Type B pancreatic cell (in vitro differentiated cells): ENCODE results near the gene ALK. TPM values are rescaled to one million over a fixed set of nuclear protein-coding genes. Genes with fewer than 3 reads are reported as not detected.

Experiments used
- DNase-seq: peaks from one replicate; pipeline ENCODE4 v3.0.0; 2021; ENCODE audit warnings: mixed read lengths; ENCODE audit not compliant: unreplicated experiment; ENCODE audit errors: extremely low spot score
- H3K27ac Mint-ChIP-seq: 2 replicates; pipeline ENCODE4 v1.8.0; 2021; ENCODE audit warnings: mild to moderate bottlenecking, mixed read lengths
- H3K27me3 Mint-ChIP-seq: 2 replicates; pipeline ENCODE4 v1.8.0; 2021; ENCODE audit warnings: mixed read lengths
- H3K36me3 Mint-ChIP-seq: 2 replicates; pipeline ENCODE4 v1.8.0; 2021; ENCODE audit warnings: mixed read lengths
- H3K4me1 Mint-ChIP-seq: one replicate; pipeline ENCODE4 v1.8.0; 2021; ENCODE audit warnings: mixed read lengths; ENCODE audit not compliant: unreplicated experiment
- H3K4me3 Mint-ChIP-seq: 2 replicates; pipeline ENCODE4 v1.8.0; 2021; ENCODE audit warnings: mild to moderate bottlenecking, mixed read lengths
- H3K9me3 Mint-ChIP-seq: 2 replicates; pipeline ENCODE4 v1.8.0; 2021; ENCODE audit warnings: mixed read lengths
- total RNA-seq: library from RNA; stranded (reverse); gene quantifications from 2 replicates; pipeline ENCODE4 v1.2.1, GENCODE V29; 2021; ENCODE audit warnings: low replicate concordance
- TF ChIP-seq, protein P1 (sequence below): fragments of 200-600 bp; sonication (generic); conservative IDR thresholded peaks from 2 replicates; pipeline ENCODE4 v1.5.0; 2021; ENCODE audit warnings: antibody characterized with exemption, mild to moderate bottlenecking

ALK gene
- total RNA-seq, 1 donor from 2014 or later, result 7.7 TPM

DNA sequence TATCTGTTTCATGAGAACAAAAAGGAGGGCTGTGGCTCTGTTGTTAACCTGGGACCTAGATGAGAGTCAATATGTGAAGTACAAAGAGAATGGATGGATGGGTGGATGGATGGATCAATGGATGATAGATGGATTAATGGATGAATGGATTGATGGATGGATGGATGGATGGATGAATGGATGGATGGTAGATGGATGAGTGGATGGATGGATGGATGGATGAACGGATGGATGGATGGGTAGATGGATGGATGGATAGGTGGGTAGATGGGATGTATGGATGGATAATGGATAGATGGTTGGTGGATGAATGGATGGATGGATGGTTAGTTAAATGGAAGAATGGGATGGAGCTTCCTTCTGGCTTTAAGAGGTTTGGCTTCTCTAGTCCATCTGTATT, 396.7 kb downstream of the ALK start:
- H3K4me1 Mint-ChIP-seq, result peaks cover 9% of the 10 kb centered on the region
- no peak overlapping the region for H3K4me3 Mint-ChIP-seq
- H3K36me3 Mint-ChIP-seq, result peaks cover 8% of the 10 kb centered on the region
- peaks cover 4% of the 10 kb centered on the region for H3K27me3 Mint-ChIP-seq
- H3K9me3 Mint-ChIP-seq, result no peaks in the 10 kb centered on the region
- TF ChIP-seq, protein P1, sequence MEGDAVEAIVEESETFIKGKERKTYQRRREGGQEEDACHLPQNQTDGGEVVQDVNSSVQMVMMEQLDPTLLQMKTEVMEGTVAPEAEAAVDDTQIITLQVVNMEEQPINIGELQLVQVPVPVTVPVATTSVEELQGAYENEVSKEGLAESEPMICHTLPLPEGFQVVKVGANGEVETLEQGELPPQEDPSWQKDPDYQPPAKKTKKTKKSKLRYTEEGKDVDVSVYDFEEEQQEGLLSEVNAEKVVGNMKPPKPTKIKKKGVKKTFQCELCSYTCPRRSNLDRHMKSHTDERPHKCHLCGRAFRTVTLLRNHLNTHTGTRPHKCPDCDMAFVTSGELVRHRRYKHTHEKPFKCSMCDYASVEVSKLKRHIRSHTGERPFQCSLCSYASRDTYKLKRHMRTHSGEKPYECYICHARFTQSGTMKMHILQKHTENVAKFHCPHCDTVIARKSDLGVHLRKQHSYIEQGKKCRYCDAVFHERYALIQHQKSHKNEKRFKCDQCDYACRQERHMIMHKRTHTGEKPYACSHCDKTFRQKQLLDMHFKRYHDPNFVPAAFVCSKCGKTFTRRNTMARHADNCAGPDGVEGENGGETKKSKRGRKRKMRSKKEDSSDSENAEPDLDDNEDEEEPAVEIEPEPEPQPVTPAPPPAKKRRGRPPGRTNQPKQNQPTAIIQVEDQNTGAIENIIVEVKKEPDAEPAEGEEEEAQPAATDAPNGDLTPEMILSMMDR, result no peak
- H3K27ac Mint-ChIP-seq, result no peak overlapping the region
- DNase-seq, result no peak

DNA sequence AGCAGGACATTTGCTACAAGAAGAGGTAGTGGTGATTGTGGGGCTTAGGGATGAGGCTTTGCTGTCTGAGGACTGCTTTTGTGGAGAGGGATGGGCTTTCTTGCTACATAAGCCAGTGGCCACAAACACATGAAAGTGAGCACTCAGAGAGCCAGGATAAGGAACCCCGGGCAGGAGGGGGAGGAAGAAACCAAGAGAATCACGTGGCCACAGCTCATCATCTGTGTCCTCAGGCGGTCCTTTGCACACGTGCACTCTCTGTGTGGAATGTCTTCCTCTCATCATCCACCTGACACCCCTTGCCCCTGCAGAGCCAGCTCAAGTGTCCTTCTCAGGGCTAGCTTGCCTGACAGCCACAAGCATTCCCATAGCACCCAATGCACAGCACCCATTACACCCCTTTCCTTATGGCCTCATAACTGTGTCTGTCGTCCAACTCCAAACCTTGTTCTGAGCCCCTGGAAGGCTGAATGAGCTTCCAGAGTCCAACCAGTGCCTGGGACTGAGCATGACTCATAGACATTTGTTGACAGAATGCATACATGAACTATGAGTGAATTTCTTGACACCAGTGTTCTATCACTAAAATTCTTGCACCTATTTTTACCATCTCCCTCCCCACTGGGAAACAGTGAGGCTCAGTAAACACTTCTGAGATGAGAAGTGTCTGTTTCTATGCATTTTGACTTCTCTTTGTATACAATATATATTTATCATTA, 398.3 kb downstream of the ALK start:
- H3K27me3 Mint-ChIP-seq, result peaks cover 6% of the 10 kb centered on the region
- peaks cover 5% of the 10 kb centered on the region for H3K4me1 Mint-ChIP-seq
- no peak overlapping the region for H3K27ac Mint-ChIP-seq

GRCh38 chr2:29520001-29520400, 401.4 kb downstream of the ALK start:
- H3K4me3 Mint-ChIP-seq, result no peak overlapping the region
- H3K27ac Mint-ChIP-seq, result no peak overlapping the region
- peaks cover 8% of the 10 kb centered on the region for H3K27me3 Mint-ChIP-seq
- H3K36me3 Mint-ChIP-seq, result peaks cover 9% of the 10 kb centered on the region
- no peaks in the 10 kb centered on the region for H3K9me3 Mint-ChIP-seq
- DNase-seq, result no peak
- TF ChIP-seq, protein P1, result no peak
- H3K4me1 Mint-ChIP-seq, result peaks cover 11% of the 10 kb centered on the region

More for the DNA sequence above, 398.3 kb downstream of the ALK start:
- Mint-ChIP-seq H3K36me3 (peaks cover 9% of the 10 kb centered on the region), H3K9me3 (no peaks in the 10 kb centered on the region), H3K4me3 (no peak overlapping the region)
- TF ChIP-seq, protein P1, result no peak
- DNase-seq, result no peak

DNA sequence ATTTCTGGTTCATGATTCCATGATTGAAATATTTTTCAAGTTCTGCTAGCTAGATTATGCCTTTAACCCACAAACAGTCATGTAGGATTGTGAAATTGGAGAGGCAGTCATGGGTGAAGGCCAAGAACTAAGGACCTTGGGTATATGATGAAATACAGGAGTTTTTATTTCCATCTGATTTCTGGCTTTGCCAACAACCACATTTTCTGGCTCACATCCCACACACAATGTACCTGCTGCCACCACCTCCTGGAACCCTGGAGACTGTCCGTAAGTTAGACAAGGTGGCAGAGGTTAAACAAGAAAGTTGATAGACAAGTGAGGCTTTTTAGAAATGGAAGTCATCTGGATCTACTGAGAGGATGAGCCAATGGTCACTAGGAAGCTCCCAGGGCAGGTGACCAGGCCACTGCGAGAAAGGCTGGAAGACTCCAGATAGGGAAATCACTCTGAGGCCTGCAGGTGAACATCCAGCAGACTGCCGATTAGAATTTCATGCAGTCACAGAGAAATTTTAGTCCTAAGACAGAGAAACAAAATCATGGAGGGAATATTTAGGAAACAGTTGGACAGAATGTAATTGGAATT, 402.0 kb downstream of the ALK start:
- H3K9me3 Mint-ChIP-seq, result peaks cover 4% of the 10 kb centered on the region
- no peak overlapping the region for H3K27ac Mint-ChIP-seq
- H3K27me3 Mint-ChIP-seq, result peaks cover 5% of the 10 kb centered on the region
- no peak for DNase-seq
- H3K4me3 Mint-ChIP-seq, result no peak overlapping the region
- TF ChIP-seq, protein P1, result no peak
- H3K4me1 Mint-ChIP-seq, result peaks cover 11% of the 10 kb centered on the region
- peaks cover 8% of the 10 kb centered on the region for H3K36me3 Mint-ChIP-seq

GRCh38 chr2:29518646-29519337, 402.6 kb downstream of the ALK start:
- no peak overlapping the region for H3K27ac Mint-ChIP-seq
- peaks cover 6% of the 10 kb centered on the region for H3K9me3 Mint-ChIP-seq
- peaks cover 8% of the 10 kb centered on the region for H3K36me3 Mint-ChIP-seq
- H3K27me3 Mint-ChIP-seq, result peaks cover 4% of the 10 kb centered on the region
- H3K4me3 Mint-ChIP-seq, result no peak overlapping the region
- DNase-seq, result no peak
- H3K4me1 Mint-ChIP-seq, result peaks cover 11% of the 10 kb centered on the region
- TF ChIP-seq, protein P1, result no peak
